ENCODE data around the gene DAPK1. TPM values are rescaled to one million over a fixed set of nuclear protein-coding genes. Genes with fewer than 3 reads are reported as not detected.

The DAPK1 gene
- total RNA-seq, 1 donor from 2014 or later = 196 TPM

DNA sequence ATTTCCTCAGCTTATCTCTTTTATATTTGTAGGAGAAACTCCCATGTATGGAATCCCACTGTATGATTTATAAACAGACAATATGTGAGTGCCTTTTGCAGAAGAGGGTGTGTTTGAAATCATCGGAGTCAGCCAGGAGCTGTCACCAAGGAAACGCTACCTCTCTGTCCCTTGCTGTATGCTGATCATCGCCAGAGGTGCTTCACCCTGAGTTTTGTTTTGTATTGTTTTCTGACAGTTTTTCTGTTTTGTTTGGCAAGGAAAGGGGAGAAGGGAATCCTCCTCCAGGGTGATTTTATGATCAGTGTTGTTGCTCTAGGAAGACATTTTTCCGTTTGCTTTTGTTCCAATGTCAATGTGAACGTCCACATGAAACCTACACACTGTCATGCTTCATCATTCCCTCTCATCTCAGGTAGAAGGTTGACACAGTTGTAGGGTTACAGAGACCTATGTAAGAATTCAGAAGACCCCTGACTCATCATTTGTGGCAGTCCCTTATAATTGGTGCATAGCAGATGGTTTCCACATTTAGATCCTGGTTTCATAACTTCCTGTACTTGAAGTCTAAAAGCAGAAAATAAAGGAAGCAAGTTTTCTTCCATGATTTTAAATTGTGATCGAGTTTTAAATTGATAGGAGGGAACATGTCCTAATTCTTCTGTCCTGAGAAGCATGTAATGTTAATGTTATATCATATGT is 210.3 kb downstream of the DAPK1 start:
- Histone ChIP-seq H3K9me3 (no peaks in the 10 kb centered on the region), H3K27me3 (ENCODE audit: low read depth) (no peaks in the 10 kb centered on the region), H3K27ac (no peak overlapping the region), H3K4me1 (peaks cover 20% of the 10 kb centered on the region), H3K4me3 (no peak overlapping the region), H3K36me3 (peaks cover 59% of the 10 kb centered on the region)
- ATAC-seq (no peak), DNase-seq (no peak)
- intact Hi-C loops (cut with DNase I) = no loop called here
- TF ChIP-seq, protein P1, sequence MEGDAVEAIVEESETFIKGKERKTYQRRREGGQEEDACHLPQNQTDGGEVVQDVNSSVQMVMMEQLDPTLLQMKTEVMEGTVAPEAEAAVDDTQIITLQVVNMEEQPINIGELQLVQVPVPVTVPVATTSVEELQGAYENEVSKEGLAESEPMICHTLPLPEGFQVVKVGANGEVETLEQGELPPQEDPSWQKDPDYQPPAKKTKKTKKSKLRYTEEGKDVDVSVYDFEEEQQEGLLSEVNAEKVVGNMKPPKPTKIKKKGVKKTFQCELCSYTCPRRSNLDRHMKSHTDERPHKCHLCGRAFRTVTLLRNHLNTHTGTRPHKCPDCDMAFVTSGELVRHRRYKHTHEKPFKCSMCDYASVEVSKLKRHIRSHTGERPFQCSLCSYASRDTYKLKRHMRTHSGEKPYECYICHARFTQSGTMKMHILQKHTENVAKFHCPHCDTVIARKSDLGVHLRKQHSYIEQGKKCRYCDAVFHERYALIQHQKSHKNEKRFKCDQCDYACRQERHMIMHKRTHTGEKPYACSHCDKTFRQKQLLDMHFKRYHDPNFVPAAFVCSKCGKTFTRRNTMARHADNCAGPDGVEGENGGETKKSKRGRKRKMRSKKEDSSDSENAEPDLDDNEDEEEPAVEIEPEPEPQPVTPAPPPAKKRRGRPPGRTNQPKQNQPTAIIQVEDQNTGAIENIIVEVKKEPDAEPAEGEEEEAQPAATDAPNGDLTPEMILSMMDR (IDR thresholded peaks at IDR 0.05) = no peak

DNA sequence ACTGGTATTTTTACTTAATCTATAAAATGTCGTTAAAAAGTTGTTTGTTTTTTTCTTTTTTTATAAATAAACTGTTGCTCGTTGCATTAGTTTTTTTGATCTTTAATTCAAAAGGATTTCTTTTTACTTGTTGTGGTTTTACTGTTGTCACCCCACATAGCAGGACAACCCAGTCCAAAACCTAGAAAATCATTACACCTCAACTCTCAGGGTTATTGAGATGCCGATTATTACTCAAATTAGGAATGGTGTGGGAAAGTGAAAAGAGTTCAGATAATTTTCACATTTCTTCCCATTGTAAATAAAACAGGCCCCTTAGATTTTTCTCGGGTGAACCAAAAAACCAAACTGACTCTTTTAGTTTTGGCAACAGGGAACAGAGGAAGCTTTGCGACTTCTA is 210.9 kb downstream of the DAPK1 start:
- Histone ChIP-seq H3K4me1 (peaks cover 20% of the 10 kb centered on the region), H3K36me3 (peaks cover 53% of the 10 kb centered on the region), H3K27me3 (ENCODE audit: low read depth) (no peaks in the 10 kb centered on the region), H3K4me3 (no peak overlapping the region), H3K9me3 (no peaks in the 10 kb centered on the region), H3K27ac (no peak overlapping the region)
- ATAC-seq (no peak), DNase-seq (no peak)
- TF ChIP-seq, protein P1 (IDR thresholded peaks at IDR 0.05) = no peak
- intact Hi-C loops (cut with DNase I) = no loop called here

DNA sequence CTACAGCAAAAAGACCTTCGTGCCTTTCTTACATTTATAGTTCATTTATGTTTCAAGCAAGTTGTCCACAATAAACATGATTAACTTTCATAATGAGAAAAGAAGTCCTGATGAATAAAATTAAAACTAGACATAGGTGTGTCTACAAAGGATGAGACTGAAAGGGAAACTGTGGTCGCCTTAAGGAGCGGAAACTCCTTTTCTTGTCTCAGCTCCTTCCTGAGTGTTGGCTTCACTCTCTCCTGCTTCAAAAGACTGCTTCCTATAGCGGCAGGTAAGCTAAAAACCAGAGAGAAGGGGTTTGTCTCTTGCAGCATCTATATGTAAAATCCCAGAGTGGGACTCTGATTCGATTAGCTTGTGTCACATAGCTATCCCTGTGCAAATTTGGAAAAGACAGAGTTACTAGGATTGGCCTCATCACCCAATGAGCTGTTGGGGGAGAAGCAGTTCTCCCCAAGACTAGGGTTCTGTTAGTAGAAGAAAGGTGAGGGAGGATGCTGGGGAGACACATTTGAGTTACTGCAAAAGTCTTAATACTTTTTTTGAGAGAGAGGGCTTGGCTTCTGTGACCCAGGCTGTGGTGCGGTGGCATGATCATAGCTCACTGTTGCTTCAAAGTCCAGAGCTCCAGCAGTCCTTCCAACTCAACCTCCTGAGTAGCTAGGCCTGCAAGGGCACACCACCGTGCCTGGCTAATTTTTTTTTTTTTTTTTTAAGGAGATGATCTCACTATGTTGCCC is 211.5 kb downstream of the DAPK1 start:
- intact Hi-C loops (cut with DNase I) = no loop called here
- ATAC-seq = no peak
- Histone ChIP-seq H3K4me1 (peaks cover 25% of the 10 kb centered on the region), H3K36me3 (peaks cover 48% of the 10 kb centered on the region), H3K9me3 (no peaks in the 10 kb centered on the region), H3K27me3 (ENCODE audit: low read depth) (no peaks in the 10 kb centered on the region), H3K27ac (no peak overlapping the region), H3K4me3 (no peak overlapping the region)
- no peak for DNase-seq
- TF ChIP-seq, protein P1 (IDR thresholded peaks at IDR 0.05) = no peak

DNA sequence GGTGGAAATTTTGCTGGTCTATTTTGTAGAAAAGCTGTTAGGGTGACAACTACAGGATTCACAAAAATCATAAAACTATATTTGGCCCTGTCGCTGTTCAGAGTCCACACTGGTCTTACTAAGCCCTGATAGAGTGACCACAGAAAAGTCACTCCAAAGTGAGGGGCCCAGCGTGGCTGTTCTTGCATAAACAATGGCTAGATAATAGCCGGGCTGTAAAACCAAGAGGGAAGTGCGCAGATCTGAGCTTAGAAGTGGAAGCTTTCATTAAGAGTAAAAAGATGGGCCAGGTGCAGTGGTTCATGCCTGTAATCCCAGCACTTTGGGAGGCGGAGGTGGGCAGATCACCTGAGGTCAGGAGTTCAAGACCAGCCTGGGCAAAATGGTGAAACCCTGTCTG is 212.8 kb downstream of the DAPK1 start:
- TF ChIP-seq, protein P1 (IDR thresholded peaks at IDR 0.05) = no peak
- Histone ChIP-seq H3K36me3 (peaks cover 40% of the 10 kb centered on the region), H3K27me3 (ENCODE audit: low read depth) (no peaks in the 10 kb centered on the region), H3K27ac (no peak overlapping the region), H3K4me1 (peaks cover 34% of the 10 kb centered on the region), H3K9me3 (no peaks in the 10 kb centered on the region), H3K4me3 (no peak overlapping the region)
- no peak for ATAC-seq
- no peak for DNase-seq
- intact Hi-C loops (cut with DNase I) = no loop called here

DNA sequence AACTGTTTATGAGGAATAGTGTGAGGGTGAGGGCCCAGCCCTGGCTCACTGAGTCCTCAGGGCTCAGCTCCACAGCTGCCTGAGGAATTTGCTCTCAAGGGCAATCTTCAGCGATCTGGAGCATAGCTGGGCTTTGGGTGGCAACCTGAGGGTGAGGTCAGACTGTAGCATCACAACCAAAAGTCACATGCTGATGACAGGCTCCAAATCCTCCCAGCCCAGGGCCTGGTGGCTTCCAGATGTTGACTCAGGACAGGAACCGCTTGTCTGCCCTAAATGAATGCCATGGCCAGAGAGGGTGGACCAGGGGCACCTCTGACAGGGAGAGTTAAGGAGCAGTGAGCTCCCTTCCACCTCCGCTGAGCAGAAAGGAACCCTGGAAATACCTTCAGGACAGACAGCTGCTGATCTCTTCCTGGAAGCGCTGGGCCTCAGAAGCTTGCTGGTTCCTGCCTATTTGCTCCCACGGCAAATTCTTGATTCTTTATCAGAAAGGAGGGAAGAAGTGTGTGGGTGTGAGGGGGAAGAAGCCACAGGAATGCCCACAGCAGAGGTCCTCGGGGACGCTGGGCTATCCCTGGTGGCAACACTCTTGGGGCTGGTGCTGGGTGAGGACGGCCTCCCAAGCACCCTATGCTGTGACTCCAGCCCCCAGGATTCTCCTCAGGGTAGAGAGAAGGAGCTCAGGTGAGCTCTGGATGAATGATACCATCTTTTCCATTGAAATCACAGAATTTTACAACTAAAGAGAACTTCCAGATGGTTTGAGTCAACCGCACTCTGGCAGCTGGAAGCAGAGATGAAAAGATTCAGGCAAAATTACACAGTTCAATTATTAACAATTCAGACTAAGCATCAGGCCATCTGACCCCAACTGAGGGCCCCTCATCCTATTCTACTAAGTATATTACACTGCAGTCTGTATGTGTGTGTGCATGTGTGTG is 214.5 kb downstream of the DAPK1 start:
- intact Hi-C loops (cut with DNase I) = no loop called here
- TF ChIP-seq, protein P1 (IDR thresholded peaks at IDR 0.05) = no peak
- Histone ChIP-seq H3K27ac (peak overlapping the region; percentile 43), H3K4me1 (peaks cover 34% of the 10 kb centered on the region), H3K36me3 (peaks cover 23% of the 10 kb centered on the region), H3K9me3 (no peaks in the 10 kb centered on the region), H3K27me3 (ENCODE audit: low read depth) (no peaks in the 10 kb centered on the region), H3K4me3 (no peak overlapping the region)
- ATAC-seq = peak; percentile 64 to 65
- DNase-seq = no peak
